Effector CD8-positive, alpha-beta T cell (primary cell): ENCODE results near the gene ADAMTS9.

Source experiments
- DNase-seq: peaks from one replicate; lab custom pipeline; 2025; lab: John Stamatoyannopoulos, UW

ADAMTS9 gene

DNA sequence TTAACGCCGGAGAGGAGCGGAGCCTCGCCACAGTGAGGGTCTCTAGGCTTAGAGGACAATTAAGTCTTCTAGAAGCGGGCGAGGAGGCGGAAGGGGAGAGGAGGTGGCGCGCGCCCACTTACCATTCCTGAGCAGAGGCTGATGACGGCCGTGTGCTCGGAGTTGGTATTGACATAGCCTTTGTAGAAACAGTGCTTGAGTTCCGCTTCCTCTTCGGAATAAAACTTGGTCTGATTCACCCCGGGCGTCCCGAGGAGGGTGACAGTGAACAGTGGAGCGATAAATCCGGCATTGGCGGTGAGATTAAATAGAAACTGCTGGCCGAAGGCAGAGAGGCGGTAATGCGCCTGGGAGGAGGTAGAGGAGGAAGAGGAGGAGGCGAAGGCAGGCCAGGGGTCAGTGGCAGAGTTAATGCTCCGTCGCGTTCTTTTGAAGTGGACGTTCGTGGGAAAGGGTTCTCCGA, 1.3 kb downstream of the ADAMTS9 start:
- DNase-seq = no peak

DNA sequence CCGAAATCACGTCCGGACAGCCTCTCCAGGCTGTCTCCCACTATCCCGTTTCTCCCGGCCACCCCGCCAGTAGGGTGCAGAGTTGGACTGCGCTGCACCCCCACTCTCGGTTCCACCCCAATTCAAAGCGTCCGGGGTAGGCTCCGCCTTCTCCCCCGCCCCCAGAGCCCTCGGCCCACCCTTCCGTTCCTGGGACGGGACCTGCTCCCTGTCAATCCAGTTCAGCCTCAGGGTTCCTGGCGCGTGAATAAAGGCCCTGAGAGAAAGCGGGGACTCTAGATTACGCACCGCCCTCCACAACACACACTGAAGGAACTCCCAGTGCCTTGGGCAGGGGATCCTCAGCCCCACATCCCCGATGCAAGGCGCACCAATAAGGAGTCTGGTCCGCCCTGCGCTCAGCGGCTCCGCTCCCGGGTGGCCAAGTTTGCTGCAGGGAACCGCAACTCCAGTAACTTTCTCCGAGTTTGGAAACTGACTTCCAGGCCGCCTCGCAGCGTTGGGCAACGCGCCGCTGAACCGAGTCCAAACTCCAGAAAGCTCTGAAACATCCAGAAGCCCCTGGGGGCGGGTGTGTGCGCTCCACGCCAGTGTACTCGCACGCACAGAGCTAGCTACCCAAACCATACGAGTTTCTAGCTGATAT, 1.9 kb downstream of the ADAMTS9 start:
- DNase-seq = no peak

DNA sequence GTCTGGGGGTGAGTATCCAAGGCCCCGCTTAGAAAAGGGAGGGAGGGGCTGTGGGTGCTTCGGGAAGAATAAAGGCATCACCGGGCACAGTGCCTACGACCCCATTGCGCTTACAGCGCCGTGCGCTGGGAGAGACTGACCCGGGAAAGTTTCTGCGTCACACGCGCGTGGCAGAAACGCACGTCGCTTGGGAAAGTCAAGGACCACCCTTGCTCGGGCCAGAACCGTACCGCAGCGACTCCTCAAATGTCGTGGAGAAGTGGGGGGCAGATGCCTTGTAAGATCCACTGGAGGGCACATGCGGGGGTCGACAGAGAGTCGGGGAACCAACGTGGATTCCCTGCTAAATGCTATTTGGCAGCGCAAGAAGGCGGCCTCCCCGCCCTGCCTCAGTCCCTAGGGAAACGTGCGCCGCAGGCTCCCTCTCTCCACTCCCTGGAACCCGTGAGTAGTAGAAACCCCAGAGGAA, 2.4 kb downstream of the ADAMTS9 start:
- DNase-seq = no peak

DNA sequence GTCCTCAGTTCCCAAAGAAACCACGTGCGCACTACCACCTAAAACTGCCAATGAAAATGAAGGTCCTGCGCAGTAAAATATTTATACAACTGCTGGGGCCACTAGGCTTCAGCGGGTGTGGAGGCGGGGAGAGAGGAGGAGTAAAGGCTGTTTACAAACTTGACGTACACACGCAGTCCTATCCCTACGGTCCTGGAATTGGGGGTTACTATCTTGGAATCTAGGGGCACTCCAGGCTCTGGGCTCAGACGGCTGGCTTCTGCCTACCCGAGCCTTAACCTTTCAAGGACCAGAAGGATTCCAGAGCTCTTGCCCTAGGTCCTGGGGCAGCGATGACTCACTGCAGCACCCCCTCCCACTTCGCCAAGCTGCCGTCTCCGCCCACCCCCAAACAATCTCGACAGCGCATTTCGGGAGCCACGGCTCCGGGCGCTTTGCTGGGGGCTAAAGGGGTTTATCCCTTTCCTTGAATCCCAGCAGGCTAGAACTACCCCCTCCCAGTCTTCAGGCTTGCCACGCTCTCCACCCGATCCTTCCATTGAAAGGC, 3.0 kb downstream of the ADAMTS9 start:
- DNase-seq = no peak

DNA sequence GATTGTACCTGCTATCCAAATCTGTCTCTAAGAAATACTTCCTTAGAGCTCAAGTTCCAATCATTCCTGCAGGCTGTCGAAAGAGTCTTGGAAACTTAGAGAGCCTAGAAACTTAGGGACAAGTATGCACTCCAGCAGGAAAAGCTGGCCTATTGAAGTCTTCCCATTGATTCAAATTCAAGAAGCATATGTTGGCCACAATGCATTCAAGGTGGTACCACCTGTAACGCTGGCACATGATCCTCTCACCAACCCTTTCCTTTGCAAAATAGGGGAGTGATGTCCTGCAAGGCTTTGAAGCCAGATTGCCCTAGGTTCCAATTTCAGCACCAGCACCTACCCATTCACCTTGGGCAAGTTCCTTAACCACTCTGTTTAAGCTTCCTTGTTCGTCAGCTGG, 6.0 kb downstream of the ADAMTS9 start:
- no peak for DNase-seq

DNA sequence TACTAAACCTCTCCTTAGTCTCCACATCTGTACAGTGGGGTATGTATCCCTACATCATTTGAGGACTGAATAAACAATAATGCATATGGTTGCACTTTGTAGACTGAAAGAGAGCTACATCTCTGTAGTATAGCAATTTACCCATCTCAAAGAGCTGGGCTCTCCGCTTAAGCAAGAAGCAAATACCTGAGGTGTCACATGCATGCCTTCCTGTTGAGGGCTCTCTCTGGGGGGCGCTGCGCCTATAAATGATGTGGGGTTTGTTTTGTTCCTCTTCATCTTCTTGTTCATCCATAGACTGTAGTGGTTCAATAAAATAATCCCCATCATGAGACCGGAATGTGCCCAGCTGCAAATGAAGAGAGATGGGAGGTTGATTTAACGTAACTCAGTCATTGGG, 6.8 kb downstream of the ADAMTS9 start:
- DNase-seq = no peak

DNA sequence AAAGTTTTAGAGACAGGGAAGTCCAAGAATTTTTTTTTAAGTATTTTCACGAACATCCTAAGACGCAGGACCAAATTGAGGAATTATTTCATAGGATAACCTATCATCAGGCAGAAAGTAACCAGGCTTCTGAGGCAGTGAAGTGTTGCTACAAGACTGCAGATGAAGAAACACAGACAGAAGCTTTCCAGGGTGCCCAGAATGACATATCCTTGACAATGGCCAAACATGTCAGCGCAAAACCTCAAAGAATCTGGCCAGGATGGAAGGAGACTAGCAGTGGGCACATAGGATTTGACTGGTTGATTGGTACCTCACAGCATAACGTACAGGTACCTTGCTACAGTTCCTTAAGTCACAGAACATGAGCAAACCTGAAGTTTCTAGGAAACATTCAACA, 7.5 kb downstream of the ADAMTS9 start:
- no peak for DNase-seq

DNA sequence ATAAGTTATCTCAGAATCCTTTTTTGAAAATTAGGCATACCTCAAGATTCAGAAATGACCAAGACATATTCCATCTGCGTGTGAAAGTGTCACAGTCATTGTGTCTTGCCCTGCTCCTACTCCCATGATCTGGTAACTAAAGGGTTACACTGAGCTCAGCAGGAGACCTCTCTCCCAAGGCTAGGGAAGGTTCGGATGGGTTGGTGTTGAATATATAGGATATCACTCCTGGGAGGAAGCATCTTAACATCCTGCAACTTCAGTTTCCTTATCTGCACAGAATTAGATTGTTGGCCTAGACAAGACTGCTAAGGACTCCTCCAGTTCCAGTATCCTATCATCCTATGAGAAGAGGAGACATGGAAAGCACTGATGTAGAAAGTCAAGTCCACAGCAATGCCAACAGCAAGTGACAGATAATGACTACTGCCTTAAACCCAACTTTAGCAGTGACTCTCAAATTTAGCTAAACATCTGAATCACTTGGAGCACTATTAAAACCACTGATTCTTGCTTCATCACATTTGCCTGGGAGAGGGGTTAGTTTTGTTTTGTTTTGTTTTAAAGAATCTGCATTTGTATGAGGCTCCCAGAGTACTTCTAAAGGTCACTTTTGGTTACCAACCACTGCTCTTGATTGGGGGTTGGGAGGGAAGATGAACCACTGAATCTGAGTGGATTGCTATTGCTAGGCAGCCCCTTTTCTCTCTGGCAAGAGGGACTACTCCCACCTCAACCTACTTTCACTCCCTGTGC, 9.7 kb downstream of the ADAMTS9 start:
- DNase-seq = no peak

DNA sequence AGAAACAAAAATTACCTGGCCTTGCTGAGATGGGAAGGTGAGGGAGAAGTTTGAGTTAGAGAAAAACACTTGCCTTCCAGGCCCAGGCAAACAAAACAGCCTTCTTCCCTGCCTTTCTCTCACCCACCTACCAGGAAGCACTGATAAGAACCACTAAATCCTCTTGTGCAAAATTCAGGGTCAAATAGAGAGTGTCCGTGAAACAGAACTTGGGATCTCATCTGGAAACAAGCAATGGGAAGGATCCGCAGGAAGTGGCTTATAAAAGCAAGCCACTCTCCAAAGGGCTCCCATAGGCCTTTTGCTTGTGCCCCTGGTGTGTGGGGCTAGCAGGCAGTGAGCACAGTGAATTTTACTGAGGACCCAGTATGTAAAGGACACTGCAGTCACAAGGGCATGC, 11.0 kb downstream of the ADAMTS9 start:
- DNase-seq = no peak

DNA sequence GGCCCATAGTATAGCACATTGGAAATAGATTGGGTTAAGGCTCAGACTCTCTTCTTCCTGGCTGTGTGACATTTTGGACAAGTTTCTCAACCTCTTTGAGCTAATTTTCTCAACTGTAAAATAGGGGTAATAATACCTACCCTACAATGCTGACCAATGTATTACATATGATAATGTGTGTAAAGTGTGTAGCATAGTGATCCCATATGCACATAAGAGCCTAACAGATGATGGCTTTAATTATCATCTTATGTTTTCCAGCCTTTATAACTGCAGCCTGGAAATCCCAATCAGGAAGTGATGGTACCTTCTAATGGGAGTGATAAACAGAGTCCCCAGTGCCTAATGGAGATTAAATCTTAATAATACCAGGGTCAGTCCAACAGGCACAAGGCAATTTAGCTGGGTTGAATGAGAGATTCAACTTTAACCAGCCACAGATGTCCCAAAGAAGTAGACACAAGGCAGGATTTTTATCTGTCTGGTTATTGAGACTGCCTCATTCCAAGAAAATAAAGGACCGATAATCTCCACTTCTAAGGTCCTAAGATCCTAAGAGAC, 12.0 kb downstream of the ADAMTS9 start:
- DNase-seq = no peak

DNA sequence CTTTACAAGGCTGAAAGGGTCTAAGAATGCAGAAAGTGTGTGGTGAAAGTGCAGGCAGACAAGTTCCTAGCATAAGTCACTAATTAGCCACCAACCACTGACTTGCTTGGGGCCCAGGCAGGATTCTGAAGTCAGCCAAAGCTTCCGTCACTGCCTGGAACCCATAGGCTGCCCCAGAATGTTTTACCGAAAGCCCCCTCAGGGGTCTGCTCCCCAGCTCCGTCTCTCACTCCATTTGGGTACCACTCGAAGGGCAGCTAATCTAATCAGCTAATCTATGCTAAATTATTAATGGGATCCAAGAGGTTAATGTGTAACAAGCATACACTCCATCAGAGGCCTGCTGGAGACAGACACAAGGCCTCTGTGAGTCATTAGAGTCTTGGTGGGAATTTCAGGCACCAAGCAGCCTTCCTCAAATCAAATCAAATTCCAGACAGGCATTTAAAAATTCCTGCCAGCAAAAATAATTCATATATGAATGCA, 13.2 kb downstream of the ADAMTS9 start:
- DNase-seq = no peak

DNA sequence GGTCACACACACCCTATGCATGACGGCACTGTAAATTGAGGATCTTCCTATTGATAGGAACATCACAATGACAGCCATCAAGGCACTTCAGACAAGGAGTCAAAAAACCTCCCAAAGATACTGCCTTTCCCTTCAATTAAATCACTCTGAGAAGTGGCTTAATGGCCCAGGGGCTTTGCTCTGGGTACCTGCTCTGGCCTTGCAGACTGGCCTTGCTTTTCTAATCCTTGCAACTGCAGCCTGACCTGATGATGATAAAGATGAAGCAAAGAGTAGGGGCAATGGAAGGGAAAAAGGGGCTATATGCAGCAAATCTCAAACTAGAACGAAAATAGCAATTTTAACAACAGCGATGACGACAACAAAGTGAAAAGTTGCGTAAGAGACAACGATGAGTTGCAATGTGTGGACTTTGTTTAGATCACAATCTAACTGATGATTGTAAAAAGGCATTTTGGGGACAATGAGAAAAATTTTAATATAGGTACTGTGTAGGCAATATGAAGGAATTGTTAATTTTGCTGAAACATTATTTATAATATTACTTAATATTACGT, 14.6 kb downstream of the ADAMTS9 start:
- DNase-seq = no peak

DNA sequence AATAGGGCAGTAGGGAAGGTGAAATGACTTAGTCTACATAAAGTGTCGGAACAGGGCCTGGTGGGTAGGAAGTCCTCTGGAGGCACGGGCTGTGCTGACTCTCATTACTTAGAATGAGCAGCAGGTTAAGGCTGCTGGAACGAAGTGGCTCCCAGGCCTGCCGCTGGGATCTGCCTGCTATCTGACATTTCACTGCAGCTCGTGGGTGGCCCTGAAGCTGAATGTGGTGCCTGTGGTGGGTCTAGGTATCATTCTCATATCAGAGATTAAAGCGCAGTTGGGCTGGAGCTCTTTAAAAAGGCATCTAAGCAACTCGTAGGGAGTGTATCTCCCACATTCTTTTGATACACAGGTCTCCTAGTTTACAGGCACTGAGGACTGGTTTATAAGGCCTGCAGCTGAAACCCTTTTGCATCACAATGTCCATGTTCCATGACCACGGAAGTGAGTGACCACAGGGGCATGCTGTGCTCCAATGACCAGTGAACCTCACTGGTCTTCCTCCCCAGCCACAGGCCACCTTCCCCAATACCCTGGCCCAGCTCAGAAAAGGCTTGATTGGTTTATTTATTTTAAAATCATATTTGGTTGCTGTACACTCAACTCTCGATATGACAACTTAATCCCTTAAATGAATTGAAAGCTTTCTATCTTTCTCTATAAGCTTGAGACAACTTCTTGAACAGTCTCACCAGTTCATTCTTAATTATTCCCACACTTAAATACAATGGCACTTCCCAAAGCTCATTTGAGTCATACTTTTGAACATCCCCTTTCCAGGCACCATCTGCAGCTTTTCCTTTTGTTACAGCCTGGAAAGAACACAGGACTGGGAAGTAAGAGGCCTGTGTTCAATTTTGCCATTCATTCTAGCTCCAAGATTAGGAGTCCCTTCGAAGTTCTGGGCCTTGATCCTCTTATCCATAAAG, 19.0 kb downstream of the ADAMTS9 start:
- no peak for DNase-seq

DNA sequence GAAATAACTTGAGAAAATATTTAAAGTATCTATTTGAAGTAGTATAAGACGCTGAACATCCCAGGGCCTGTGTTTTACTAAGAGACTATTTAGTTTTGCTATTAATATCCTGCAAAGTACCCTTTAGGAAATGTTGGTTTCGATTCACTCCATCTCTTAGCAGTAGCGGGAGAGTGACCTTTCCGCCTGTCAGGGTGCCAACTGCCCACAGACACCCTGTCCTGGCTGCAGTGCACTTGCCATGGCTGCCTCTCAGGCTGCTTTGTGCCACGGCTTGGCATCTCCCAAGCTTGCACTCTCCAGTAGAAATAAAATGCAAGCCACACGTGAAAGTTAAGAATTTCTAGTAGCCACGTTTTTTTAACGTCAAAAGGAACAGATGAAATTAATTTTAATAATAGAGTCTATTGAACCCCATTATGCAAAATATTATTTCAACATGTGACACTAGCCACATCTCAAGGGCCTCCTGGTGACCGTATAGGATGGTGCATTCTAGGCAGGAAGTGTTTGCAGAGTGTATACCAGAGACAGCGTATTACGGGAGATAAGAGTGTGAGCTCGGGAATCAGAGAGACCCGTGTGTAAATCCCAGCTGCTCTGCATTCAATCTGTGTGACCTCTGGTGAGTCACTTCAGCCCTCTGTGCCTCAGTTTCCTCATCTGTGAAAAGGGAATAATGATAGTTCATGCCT, 19.8 kb downstream of the ADAMTS9 start:
- no peak for DNase-seq

DNA sequence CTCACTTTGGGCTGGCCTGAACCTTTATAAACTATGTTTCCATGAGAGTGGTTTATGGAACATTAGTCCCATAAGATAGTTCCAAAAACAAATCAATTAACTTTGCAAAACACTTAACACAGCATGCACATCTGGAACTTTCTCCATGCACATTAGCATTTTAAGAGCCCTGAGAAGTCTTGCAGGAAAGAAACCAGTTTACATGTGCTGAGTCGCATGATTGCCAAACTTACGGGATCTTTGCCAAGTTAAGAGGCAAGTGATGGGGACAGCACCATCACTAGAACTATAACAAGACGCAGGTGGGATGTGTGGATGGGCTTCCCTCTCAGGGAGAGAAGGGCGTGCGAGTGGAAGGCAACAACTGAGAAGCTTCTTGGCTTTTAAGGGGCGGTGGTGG, 20.7 kb downstream of the ADAMTS9 start:
- no peak for DNase-seq

DNA sequence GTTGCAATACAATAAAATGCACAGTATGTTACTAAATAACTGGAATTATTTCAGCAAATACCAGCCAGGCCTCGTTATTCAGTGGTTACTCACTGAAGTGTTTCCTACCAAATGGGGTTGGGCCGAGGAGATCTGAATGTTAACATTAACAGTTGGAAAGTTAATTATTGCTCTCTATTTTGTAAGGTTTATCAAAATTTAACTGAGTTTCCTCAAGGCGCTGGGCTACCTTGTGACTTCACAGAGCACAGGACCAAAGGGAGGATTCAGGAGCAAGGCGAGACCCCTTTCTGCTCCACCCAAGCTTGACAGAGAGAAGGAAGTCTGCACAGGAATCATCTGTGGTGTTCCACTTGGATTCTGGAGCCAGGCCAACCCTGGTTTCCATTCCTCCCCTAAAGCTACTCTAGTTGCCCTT, 21.6 kb downstream of the ADAMTS9 start:
- no peak for DNase-seq

DNA sequence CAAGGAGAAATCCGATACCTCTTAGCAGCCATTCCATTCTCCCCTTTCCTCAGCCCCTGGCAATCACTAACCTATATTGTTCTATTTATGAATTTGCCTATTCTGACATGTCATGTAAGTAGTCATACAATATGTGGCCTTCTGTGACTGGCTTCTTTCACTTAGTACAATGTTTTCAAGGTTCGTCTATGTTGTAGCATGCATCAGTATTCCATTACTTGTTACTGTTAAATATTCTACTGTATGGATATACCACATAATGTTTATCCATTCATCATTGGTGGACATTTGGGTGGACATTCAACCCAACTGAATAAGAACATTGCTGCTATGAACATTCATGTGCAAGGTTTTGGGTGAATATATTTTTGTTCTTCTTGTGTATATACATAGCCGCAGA, 23.4 kb downstream of the ADAMTS9 start:
- no peak for DNase-seq

DNA sequence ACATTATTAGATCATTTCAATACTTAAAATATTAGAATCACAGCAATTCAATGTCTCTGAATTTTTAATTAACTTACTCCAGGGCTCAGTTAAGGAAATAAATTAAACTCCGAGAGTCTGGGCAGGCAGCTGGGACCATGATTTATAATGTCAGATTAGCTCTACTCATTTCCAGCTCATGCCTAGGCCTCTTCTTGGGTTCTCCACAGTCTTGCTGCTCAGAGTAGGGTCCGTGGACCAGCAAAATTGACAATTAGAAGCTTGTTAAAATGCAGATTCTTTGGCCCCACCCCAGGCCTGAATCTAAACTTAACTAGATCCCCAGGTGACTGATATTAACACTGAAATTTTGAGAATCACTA, 28.2 kb downstream of the ADAMTS9 start:
- DNase-seq = no peak

DNA sequence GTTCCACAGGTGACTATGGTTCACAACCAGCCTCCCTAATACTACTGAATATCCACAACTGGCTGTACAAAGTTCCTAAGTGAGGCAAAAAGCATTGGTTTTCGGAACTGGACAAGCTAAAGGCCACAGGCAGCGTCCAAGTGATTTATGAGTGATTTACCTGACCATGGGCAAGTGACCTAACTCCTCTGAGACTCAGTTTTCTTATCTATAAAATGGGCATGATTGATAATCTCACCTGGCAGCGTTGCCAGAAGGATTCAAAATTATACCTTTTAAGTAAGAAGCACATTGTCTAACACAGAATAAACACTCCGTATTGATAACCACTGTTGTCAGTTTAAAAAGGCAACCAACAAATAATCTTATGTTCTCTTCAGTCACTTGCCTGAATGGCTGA, 29.8 kb downstream of the ADAMTS9 start:
- DNase-seq = no peak

DNA sequence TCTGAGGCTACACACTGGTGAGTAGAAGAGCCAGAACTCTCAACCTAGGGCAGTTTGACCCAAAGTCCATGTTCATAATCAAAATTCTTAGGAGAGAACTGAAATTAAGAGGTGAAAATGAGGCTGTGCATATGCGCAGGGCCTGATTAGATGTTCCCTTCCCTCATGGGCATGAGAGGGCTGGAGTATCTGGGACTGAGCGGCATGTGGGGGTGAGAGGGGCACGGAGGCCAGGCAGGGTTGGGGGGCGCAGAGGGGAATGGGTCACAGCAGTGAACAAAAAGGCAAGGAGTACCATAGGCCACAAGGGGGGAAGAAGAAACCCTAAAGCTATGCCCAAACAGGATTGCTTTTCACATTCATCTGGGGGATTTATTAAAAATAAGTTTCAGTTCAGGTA, 31.3 kb downstream of the ADAMTS9 start:
- DNase-seq = no peak

DNA sequence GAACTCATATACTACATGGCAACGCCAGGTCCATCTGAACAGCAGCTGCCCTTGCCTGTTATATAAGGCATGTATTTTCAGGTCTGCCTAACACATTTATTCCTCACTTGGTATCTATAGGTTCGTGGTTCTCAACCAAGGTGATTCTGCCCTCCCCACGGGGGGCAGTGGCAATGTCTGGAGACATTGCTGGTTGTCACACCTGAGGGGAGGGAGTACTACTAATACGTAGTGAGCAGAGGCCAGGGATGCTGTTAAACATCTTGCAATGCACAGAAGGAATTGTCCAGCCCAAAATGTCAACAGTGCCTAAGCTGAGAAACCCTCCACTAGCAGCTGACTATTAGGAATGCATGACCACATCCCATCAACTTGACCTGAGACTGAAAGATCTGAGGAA, 32.6 kb downstream of the ADAMTS9 start:
- DNase-seq = no peak
